Thyroid gland (tissue), 4 donors: ENCODE data around the gene SLC22A5.

ENCODE experiments used
- POLR2A ChIP-seq, 2 donors: fragments of 450-650 bp; IDR thresholded peaks; one replicate each; pipeline ENCODE4 v1.6.1; 2017; ENCODE audit warnings: antibody characterized with exemption in 2 of 2, mild to moderate bottlenecking in 2 of 2, moderate library complexity in 1 of 2
- TF ChIP-seq, protein P1 (sequence below), 6 experiments: fragments of 200-600 bp in 3 of 6; fragments of 450-650 bp in 3 of 6; sonication (generic) in 3 of 6; IDR thresholded peaks; one replicate each; pipeline ENCODE4 v1.5.1; 2016 to 2019; ENCODE audit warnings: antibody characterized with exemption in 6 of 6, mild to moderate bottlenecking in 2 of 6, inconsistent platforms in 1 of 6, moderate library complexity in 1 of 6

DNA sequence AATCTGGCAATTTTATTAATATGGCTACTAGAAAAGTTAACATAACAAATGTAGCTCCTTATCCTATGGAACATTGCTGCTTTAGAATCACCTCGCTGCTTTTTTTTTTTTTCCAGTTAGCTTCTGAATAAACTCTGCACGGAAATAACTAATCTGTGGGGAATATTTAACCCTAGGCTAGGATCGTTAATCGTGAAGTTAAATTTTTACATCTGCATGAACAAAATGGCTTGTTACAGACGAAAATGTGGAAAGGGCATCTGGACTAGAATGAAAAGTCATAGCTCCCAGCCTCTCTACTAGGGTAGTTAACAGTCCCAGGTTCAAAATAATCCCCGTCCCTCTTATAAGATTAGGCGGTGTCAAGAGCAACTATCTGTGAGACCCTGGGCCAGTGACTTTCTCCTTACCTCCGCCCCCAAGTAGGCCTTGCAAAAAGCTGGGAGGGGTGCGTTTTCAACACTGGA lies 470 bp upstream of the SLC22A5 start:
- TF ChIP-seq, protein P1, sequence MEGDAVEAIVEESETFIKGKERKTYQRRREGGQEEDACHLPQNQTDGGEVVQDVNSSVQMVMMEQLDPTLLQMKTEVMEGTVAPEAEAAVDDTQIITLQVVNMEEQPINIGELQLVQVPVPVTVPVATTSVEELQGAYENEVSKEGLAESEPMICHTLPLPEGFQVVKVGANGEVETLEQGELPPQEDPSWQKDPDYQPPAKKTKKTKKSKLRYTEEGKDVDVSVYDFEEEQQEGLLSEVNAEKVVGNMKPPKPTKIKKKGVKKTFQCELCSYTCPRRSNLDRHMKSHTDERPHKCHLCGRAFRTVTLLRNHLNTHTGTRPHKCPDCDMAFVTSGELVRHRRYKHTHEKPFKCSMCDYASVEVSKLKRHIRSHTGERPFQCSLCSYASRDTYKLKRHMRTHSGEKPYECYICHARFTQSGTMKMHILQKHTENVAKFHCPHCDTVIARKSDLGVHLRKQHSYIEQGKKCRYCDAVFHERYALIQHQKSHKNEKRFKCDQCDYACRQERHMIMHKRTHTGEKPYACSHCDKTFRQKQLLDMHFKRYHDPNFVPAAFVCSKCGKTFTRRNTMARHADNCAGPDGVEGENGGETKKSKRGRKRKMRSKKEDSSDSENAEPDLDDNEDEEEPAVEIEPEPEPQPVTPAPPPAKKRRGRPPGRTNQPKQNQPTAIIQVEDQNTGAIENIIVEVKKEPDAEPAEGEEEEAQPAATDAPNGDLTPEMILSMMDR (IDR thresholded peaks at IDR 0.05): no peak
- no peak for TF ChIP-seq POLR2A (IDR thresholded peaks at IDR 0.05)
